GM23338 (cell line): Measurements from ENCODE around the gene NOL3.

ENCODE experiments used
- EZH2 ChIP-seq: fragments of 200-600 bp; sonication (generic); IDR thresholded peaks from one replicate; pipeline ENCODE4 v1.8.0; 2017; ENCODE audit warnings: antibody characterized with exemption, mild to moderate bottlenecking, low read depth; ENCODE audit not compliant: unreplicated experiment
- TF ChIP-seq, protein P1 (sequence below), 2 experiments: fragments of 200-600 bp in 1 of 2; sonication (generic) in 1 of 2; conservative IDR thresholded peaks; 2 replicates each; pipeline versions ENCODE4 v1.5.1 to v1.6.1; 2016 to 2017; ENCODE audit warnings: antibody characterized with exemption in 2 of 2, low read depth in 2 of 2, mild to moderate bottlenecking in 2 of 2, moderate library complexity in 1 of 2

GRCh38 chr16:67146523-67147357 lies 23.6 kb upstream of the NOL3 start:
- no peak for TF ChIP-seq EZH2
- TF ChIP-seq, protein P1, sequence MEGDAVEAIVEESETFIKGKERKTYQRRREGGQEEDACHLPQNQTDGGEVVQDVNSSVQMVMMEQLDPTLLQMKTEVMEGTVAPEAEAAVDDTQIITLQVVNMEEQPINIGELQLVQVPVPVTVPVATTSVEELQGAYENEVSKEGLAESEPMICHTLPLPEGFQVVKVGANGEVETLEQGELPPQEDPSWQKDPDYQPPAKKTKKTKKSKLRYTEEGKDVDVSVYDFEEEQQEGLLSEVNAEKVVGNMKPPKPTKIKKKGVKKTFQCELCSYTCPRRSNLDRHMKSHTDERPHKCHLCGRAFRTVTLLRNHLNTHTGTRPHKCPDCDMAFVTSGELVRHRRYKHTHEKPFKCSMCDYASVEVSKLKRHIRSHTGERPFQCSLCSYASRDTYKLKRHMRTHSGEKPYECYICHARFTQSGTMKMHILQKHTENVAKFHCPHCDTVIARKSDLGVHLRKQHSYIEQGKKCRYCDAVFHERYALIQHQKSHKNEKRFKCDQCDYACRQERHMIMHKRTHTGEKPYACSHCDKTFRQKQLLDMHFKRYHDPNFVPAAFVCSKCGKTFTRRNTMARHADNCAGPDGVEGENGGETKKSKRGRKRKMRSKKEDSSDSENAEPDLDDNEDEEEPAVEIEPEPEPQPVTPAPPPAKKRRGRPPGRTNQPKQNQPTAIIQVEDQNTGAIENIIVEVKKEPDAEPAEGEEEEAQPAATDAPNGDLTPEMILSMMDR (conservative IDR thresholded peaks at IDR 0.05; ENCODE audit: low read depth in 2 of 2) = 0 out of 4 replicates have a peak, but pooled peaks of 1 of the 2 experiments have one; percentile 21
